T-cell (primary cell): ENCODE results near the gene MT1G. TPM values are rescaled to one million over a fixed set of nuclear protein-coding genes. Genes with fewer than 3 reads are reported as not detected.

Experiments
- ATAC-seq, 4 experiments: fragments of 200-7000 bp in 3 of 4; fragments of 150-1000 bp in 1 of 4; cut with Tn5 transposase; replicated peaks in 1 of 4; 1 replicate in 3 of 4; 2 replicates in 1 of 4; pipeline ENCODE4 v1.10.0; 2021; ENCODE audit warnings: moderate library complexity in 3 of 4, mild to moderate bottlenecking in 2 of 4, moderate number of reproducible peaks in 1 of 4
- CTCF ChIA-PET, 2 donors: fragments of 300-600 bp; sonication (Branson Sonifier 250); formaldehyde crosslinking; loops; one replicate each; lab custom pipeline; 2022; ENCODE audit warnings: antibody characterized with exemption in 2 of 2; lab: Charles Lee
- POLR2A ChIA-PET, 2 donors: fragments of 300-600 bp; sonication (Branson Sonifier 250); formaldehyde crosslinking; loops; one replicate each; lab custom pipeline; 2022; ENCODE audit warnings: antibody characterized with exemption in 2 of 2; lab: Charles Lee
- DNase-seq, 35 experiments: peaks; one replicate each; pipeline versions ENCODE4 v3.0.0 to v3.0.0-alpha.2; 2013 to 2023
- H3K27ac ChIP-seq: one replicate; pipeline ENCODE4 v1.5.1; 2013; ENCODE audit warnings: low read length
- H3K27me3 ChIP-seq, 2 experiments: replicated peaks in 1 of 2; 1 replicate in 1 of 2; 2 replicates in 1 of 2; pipeline versions ENCODE4 v1.6.1 to v1.7.0; 2013; ENCODE audit warnings: low read length in 1 of 2, mixed read lengths in 1 of 2; ENCODE audit not compliant: control insufficient read depth in 2 of 2, insufficient read depth in 2 of 2; ENCODE audit errors: extremely low read depth in 1 of 2
- H3K36me3 ChIP-seq, 2 donors: 1 replicate in 1 of 2; 2 replicates in 1 of 2; pipeline versions ENCODE4 v1.6.1 to v1.7.0; 2013; ENCODE audit warnings: low read length in 1 of 2; ENCODE audit not compliant: control insufficient read depth in 2 of 2, insufficient read depth in 1 of 2; ENCODE audit errors: extremely low read depth in 1 of 2
- H3K4me1 ChIP-seq, 2 experiments: 1 replicate in 1 of 2; 2 replicates in 1 of 2; pipeline versions ENCODE4 v1.6.1 to v1.7.0; 2013; ENCODE audit warnings: low read length in 2 of 2, mixed read lengths in 1 of 2; ENCODE audit not compliant: insufficient read depth in 2 of 2, control insufficient read depth in 1 of 2; ENCODE audit errors: extremely low read depth in 1 of 2
- H3K4me3 ChIP-seq, 2 donors: 1 replicate in 1 of 2; 2 replicates in 1 of 2; pipeline versions ENCODE4 v1.5.1 to v1.7.0; 2013; ENCODE audit warnings: mild to moderate bottlenecking in 2 of 2, low read length in 1 of 2, moderate library complexity in 1 of 2; ENCODE audit not compliant: control insufficient read depth in 1 of 2; ENCODE audit errors: extremely low read depth in 1 of 2
- H3K9me3 ChIP-seq: 2 replicates; pipeline ENCODE4 v1.7.0; 2013
- H3K27ac Mint-ChIP-seq, 2 donors: one replicate each; pipeline ENCODE4 v1.8.0; 2020 to 2021; ENCODE audit warnings: mild to moderate bottlenecking in 2 of 2, mixed read lengths in 2 of 2
- H3K27me3 Mint-ChIP-seq, 2 donors: one replicate each; pipeline ENCODE4 v1.8.0; 2021 to 2022; ENCODE audit warnings: mixed read lengths in 2 of 2
- H3K36me3 Mint-ChIP-seq: one replicate; pipeline ENCODE4 v1.8.0; 2021; ENCODE audit warnings: mixed read lengths
- H3K4me1 Mint-ChIP-seq, 3 donors: one replicate each; pipeline ENCODE4 v1.8.0; 2020 to 2022; ENCODE audit warnings: mixed read lengths in 3 of 3, mild to moderate bottlenecking in 1 of 3
- H3K4me3 Mint-ChIP-seq, 3 donors: one replicate each; pipeline ENCODE4 v1.8.0; 2020 to 2022; ENCODE audit warnings: mild to moderate bottlenecking in 3 of 3, mixed read lengths in 3 of 3, moderate library complexity in 3 of 3
- H3K9me3 Mint-ChIP-seq, 3 donors: one replicate each; pipeline ENCODE4 v1.8.0; 2020 to 2022; ENCODE audit warnings: mixed read lengths in 3 of 3
- WGBS: methylation state at CpG from one replicate; pipeline ENCODE4 v1.1.5; 2013; ENCODE audit warnings: missing lambda C conversion rate; ENCODE audit not compliant: insufficient coverage; 5-methylcytosine and 5-hydroxymethylcytosine counted together
- total RNA-seq, 35 experiments: library from RNA in 6 of 35; stranded (reverse) in 6 of 35; fragments of 120-200 nt in 1 of 35; gene quantifications; one replicate each; pipeline versions ENCODE4 v1.2.1 to v1.2.4 and lab custom pipeline; 2013 to 2026

MT1G gene
- total RNA-seq, 5 donors from 2014 or later (not counting 1 experiment from before 2014, with no cell fraction given), result 2.0 to 4.1 (median 4.0) TPM; not detected in 2

GRCh38 chr16:56689171-56689570, 21.3 kb upstream of the MT1G start:
- Mint-ChIP-seq H3K27ac (no peak overlapping the region), H3K36me3 (peaks cover 10% of the 10 kb centered on the region), H3K4me1 (peaks cover 3 to 4% (median 4%) of the 10 kb centered on the region in 3 donors), H3K4me3 (no peak overlapping the region), H3K27me3 (no peaks in the 10 kb centered on the region), H3K9me3 (peaks cover 0 to 2% (median 0%) of the 10 kb centered on the region in 3 donors)
- Histone ChIP-seq H3K9me3 (no peaks in the 10 kb centered on the region), H3K27ac (no peak overlapping the region), H3K27me3 (peaks cover 0 to 5% of the 10 kb centered on the region in 2 experiments), H3K4me3 (no peak overlapping the region), H3K36me3 (no peaks in the 10 kb centered on the region), H3K4me1 (no peaks in the 10 kb centered on the region)
- WGBS, result 73% methylated on average over 2 of the region's 3 CpGs
- POLR2A ChIA-PET, result no interaction called here
- no peak for DNase-seq
- CTCF ChIA-PET, result interaction anchor here in 1 of 2 donors (0.9 kb wide), 1 partner anchor 12 kb away, joined by 3 read pairs; no protein-coding TSS in a partner anchor
- ATAC-seq, result no peak

DNA sequence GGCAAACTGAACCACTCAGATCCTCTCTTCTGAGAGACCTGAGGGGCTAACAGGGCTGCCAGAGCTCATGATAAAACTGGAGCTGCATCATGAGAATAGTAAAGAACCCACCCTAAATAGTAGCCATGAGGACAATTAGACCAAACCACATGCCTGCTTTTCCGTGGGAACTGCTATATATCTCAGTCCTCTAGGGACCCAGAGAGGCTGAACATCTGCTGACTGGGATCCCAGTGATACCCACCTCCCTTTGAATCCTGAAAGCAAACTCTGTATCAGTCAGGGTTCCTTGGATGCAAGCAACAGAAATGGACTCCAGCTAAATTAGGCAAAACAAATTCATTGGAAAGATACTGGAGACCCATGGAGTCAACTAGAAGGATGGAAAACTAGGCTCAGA, 20.9 kb upstream of the MT1G start:
- DNase-seq (no peak), ATAC-seq (no peak)
- Mint-ChIP-seq H3K4me1 (peaks cover 7 to 8% (median 8%) of the 10 kb centered on the region in 3 donors), H3K27me3 (no peaks in the 10 kb centered on the region), H3K9me3 (peaks cover 0 to 2% (median 0%) of the 10 kb centered on the region in 3 donors), H3K27ac (no peak overlapping the region), H3K4me3 (no peak overlapping the region), H3K36me3 (peaks cover 11% of the 10 kb centered on the region)
- Histone ChIP-seq H3K9me3 (no peaks in the 10 kb centered on the region), H3K36me3 (no peaks in the 10 kb centered on the region), H3K4me3 (no peak overlapping the region), H3K4me1 (peaks cover 0 to 3% of the 10 kb centered on the region in 2 experiments), H3K27me3 (peaks cover 0 to 5% of the 10 kb centered on the region in 2 experiments), H3K27ac (no peak overlapping the region)
- POLR2A ChIA-PET, result no interaction called here
- CTCF ChIA-PET, result interaction anchor here in 1 of 2 donors (0.9 kb wide), 1 partner anchor 13 kb away, joined by 3 read pairs; no protein-coding TSS in a partner anchor
- WGBS, result 60% methylated on average over 1 of the region's 1 CpG

- Histone ChIP-seq H3K27me3 (peaks cover 0 to 5% of the 10 kb centered on the region in 2 experiments), H3K36me3 (no peaks in the 10 kb centered on the region), H3K4me1 (peaks cover 6 to 21% of the 10 kb centered on the region in 2 experiments), H3K27ac (no peak overlapping the region), H3K9me3 (no peaks in the 10 kb centered on the region), H3K4me3 (no peak overlapping the region)
- Mint-ChIP-seq H3K4me3 (no peak overlapping the region), H3K27ac (no peak overlapping the region), H3K9me3 (peaks cover 0 to 2% (median 0%) of the 10 kb centered on the region in 3 donors), H3K27me3 (no peaks in the 10 kb centered on the region), H3K36me3 (peaks cover 11% of the 10 kb centered on the region), H3K4me1 (peaks cover 21% of the 10 kb centered on the region in 3 donors)
- WGBS, result 85% methylated on average over 6 of the region's 7 CpGs
- no peak for ATAC-seq
- CTCF ChIA-PET, result interaction anchor here (0.6 to 0.7 kb wide), 2 partner anchors 86 to 165 kb away, joined by 5 read pairs; no protein-coding TSS in a partner anchor
- no peak for DNase-seq
- POLR2A ChIA-PET, result no interaction called here
Measured at GRCh38 chr16:56686758-56687157, 18.9 kb upstream of the MT1G start.

DNA sequence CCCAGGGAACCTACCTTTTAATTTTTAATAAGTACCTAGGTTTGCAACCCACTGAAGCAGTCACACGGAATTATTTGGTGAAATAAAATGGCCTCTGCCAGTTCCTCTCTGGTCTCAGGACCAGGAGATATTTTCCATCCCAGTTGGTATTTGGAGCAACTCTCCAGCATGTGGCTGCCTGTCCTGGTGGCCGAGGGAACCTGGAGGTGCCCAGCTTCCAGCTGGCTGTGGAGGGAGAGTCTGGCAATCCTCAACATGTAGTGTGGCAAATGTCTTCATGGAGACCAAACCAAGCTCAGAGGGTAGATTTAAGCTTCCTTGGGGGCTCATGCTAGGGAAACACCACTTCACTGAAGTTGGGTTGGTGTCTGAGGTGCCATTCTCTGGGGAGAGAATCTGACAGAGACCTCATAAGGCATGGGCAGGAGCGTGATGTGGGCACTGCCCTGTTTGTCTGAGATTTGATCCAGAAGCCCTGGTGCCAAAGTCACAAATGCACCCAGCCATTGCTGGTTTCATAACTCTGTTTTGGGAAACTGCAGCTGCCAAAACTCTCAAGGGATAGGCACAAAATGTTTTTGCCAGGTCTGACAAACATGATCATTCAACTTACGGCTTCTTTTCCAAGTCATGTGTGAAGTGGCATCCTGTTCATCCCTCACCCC, 17.2 kb upstream of the MT1G start:
- Mint-ChIP-seq H3K36me3 (peaks cover 11% of the 10 kb centered on the region), H3K9me3 (peaks cover 0 to 2% (median 0%) of the 10 kb centered on the region in 3 donors), H3K27ac (no peak overlapping the region), H3K4me3 (no peak overlapping the region), H3K4me1 (peaks cover 24 to 27% (median 26%) of the 10 kb centered on the region in 3 donors), H3K27me3 (no peaks in the 10 kb centered on the region)
- WGBS, result 95% methylated on average over 2 of the region's 4 CpGs
- DNase-seq, result no peak
- no peaks in the 10 kb centered on the region for H3K36me3 ChIP-seq
- ATAC-seq, result no peak
- H3K9me3 ChIP-seq, result no peaks in the 10 kb centered on the region
- H3K27me3 ChIP-seq, result no peaks in the 10 kb centered on the region
- H3K4me1 ChIP-seq, result peaks cover 9 to 26% of the 10 kb centered on the region in 2 experiments
- no peak overlapping the region for H3K27ac ChIP-seq
- CTCF ChIA-PET, result no interaction called here
- POLR2A ChIA-PET, result no interaction called here
- H3K4me3 ChIP-seq, result no peak overlapping the region

DNA sequence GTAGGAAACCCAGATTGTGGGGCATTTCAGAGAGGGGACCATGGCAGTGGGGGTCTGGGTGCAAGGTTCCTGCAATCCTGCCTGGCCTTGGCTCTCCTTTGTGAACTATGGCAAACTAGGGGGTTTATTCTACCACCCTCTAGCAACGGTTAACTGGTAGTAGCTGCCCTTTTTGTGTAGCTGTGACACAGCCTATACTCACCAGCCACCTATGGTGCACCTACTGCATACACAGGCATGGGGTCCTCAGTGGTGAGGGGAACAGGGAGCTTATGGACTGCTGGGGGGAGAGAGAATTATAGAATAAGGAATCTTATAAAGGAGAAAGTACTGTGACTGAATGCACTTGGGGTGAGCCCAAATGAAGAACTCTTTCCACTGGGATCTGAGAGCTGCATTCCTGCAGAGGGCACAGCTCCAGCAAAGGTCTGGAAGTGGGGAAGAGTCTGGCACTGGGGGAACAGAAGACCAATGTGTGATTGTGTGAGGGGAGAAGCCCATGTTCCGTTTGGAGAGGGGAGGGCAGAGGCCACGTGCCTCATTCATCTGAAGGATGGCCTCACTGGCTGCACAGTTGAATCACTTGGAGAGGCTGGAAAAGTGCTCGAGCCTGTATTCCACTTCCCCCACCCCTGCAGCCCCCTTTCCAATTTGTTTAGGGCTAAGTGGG, 16.5 kb upstream of the MT1G start:
- peak overlapping the region in 2 of 3 donors; percentile 91 for H3K4me3 Mint-ChIP-seq
- DNase-seq, result no peak
- Histone ChIP-seq H3K4me3 (no peak overlapping the region), H3K27me3 (no peaks in the 10 kb centered on the region), H3K36me3 (no peaks in the 10 kb centered on the region), H3K4me1 (peaks cover 9 to 26% of the 10 kb centered on the region in 2 experiments), H3K9me3 (no peaks in the 10 kb centered on the region), H3K27ac (no peak overlapping the region)
- WGBS, result 83% methylated on average over 1 of the region's 4 CpGs
- H3K9me3 Mint-ChIP-seq, result peaks cover 0 to 2% (median 0%) of the 10 kb centered on the region in 3 donors
- ChIA-PET POLR2A (no interaction called here), CTCF (interaction anchor here in 1 of 2 donors (1.3 kb wide), 1 partner anchor 18 kb away, joined by 3 read pairs; no protein-coding TSS in a partner anchor)
- H3K27me3 Mint-ChIP-seq, result no peaks in the 10 kb centered on the region
- no peak for ATAC-seq
- peaks cover 24 to 30% (median 27%) of the 10 kb centered on the region in 3 donors for H3K4me1 Mint-ChIP-seq
- peaks cover 11% of the 10 kb centered on the region for H3K36me3 Mint-ChIP-seq
- peak overlapping the region; percentile 39 to 55 for H3K27ac Mint-ChIP-seq

DNA sequence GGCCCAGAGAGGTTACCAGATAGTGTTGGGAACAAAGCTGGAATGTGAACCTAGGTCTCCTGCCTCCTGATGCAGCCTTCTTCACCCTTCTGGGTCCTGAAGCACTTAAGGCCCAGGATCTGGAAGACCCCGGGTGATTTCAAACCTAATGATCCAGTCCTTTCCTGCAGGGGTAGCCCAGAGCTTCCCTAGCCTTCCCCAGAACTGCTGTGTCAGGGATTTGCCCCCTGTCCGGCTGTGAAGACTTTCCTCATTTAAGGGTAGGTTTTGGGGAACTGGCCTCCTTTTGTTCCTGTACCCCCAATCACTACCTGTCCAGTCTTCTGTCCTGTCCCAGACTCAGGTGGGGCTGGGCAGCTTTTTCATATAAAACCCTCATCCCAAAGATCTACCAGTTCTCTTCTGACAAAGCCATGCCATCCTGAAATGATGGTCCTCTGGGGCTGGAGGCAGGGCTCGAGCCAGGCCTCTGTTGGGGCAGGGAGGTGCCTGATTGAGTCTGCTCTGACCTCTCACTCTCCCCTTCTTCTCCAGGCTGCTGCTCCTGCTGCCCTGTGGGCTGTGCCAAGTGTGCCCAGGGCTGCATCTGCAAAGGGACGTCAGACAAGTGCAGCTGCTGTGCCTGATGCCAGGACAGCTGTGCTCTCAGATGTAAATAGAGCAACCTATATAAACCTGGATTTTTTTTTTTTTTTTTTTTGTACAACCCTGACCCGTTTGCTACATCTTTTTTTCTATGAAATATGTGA, 15.7 kb upstream of the MT1G start:
- Mint-ChIP-seq H3K36me3 (peaks cover 11% of the 10 kb centered on the region), H3K4me1 (peaks cover 24 to 30% (median 27%) of the 10 kb centered on the region in 3 donors), H3K4me3 (peak overlapping the region; percentile 91 to 92 (median 91)), H3K27me3 (no peaks in the 10 kb centered on the region), H3K9me3 (peaks cover 0 to 2% (median 0%) of the 10 kb centered on the region in 3 donors), H3K27ac (peak overlapping the region; percentile 39 to 55)
- peaks cover 9 to 26% of the 10 kb centered on the region in 2 experiments for H3K4me1 ChIP-seq
- no CpG with 5 or more reads among the region's 5 CpGs for WGBS
- no peaks in the 10 kb centered on the region for H3K36me3 ChIP-seq
- DNase-seq (no peak), ATAC-seq (no peak)
- H3K27me3 ChIP-seq, result no peaks in the 10 kb centered on the region
- no peaks in the 10 kb centered on the region for H3K9me3 ChIP-seq
- ChIA-PET CTCF (interaction anchor here (0.5 to 1.3 kb wide), 4 partner anchors 18 to 410 kb away, joined by 3 to 6 read pairs (median 4); no protein-coding TSS in a partner anchor), POLR2A (interaction anchor here in 1 of 2 donors (0.7 kb wide), 1 partner anchor 60 kb away, joined by 4 read pairs; no protein-coding TSS in a partner anchor)
- H3K27ac ChIP-seq, result no peak overlapping the region
- peak overlapping the region in 1 of 2 donors; percentile 69 for H3K4me3 ChIP-seq
